Activated naive CD4-positive, alpha-beta T cell treated with anti-CD3 and anti-CD28 coated beads, Interleukin-2, amount 50 U/mL, for 72 hours (primary cell): Measurements from ENCODE around the gene COX18. TPM values are rescaled to one million over a fixed set of nuclear protein-coding genes. Genes with fewer than 3 reads are reported as not detected.

Experiments used
- ATAC-seq, 2 donors: fragments of 150-1000 bp; cut with Tn5 transposase; 2 replicates each; pipeline ENCODE4 v1.10.0; 2021; ENCODE audit warnings: mild to moderate bottlenecking in 2 of 2, moderate library complexity in 2 of 2
- DNase-seq, 2 donors: peaks; one replicate each; pipeline ENCODE4 v3.0.0; 2021 to 2022; ENCODE audit warnings: low spot score in 2 of 2
- H3K27ac Mint-ChIP-seq, 2 donors: one replicate each; pipeline ENCODE4 v1.8.0; 2022; ENCODE audit warnings: mild to moderate bottlenecking in 2 of 2, mixed read lengths in 2 of 2
- H3K36me3 Mint-ChIP-seq, 2 donors: one replicate each; pipeline ENCODE4 v1.8.0; 2022; ENCODE audit warnings: mixed read lengths in 2 of 2
- H3K9me3 Mint-ChIP-seq, 2 donors: one replicate each; pipeline ENCODE4 v1.8.0; 2022; ENCODE audit warnings: mixed read lengths in 2 of 2
- total RNA-seq, 2 donors: library from RNA; stranded (reverse); gene quantifications; one replicate each; pipeline ENCODE4 v1.2.3, GENCODE V29; 2022

The COX18 gene
- total RNA-seq, 2 donors from 2014 or later: 25.8 to 27.8 TPM

- no peak for ATAC-seq
- no peak for DNase-seq
These were observed 2.6 kb downstream of the COX18 start for GRCh38 chr4:73066928-73067327.

GRCh38 chr4:73066445-73066844 lies 3.1 kb downstream of the COX18 start:
- H3K9me3 Mint-ChIP-seq: no peaks in the 10 kb centered on the region
- peaks cover 23 to 43% of the 10 kb centered on the region in 2 donors for H3K36me3 Mint-ChIP-seq
- peak overlapping the region; percentile 77 to 95 for H3K27ac Mint-ChIP-seq
- DNase-seq (no peak), ATAC-seq (no peak)

More at GRCh38 chr4:73066928-73067327, 2.6 kb downstream of the COX18 start:
- Mint-ChIP-seq H3K36me3 (peaks cover 23 to 40% of the 10 kb centered on the region in 2 donors), H3K27ac (peak overlapping the region; percentile 95 to 97), H3K9me3 (no peaks in the 10 kb centered on the region)

GRCh38 chr4:73064536-73064935 lies 5.0 kb downstream of the COX18 start:
- ATAC-seq: no peak
- Mint-ChIP-seq H3K36me3 (peaks cover 32 to 54% of the 10 kb centered on the region in 2 donors), H3K27ac (no peak overlapping the region), H3K9me3 (no peaks in the 10 kb centered on the region)
- DNase-seq: no peak

- no peak for DNase-seq
- H3K27ac Mint-ChIP-seq: peak overlapping the region in 1 of 2 donors; percentile 55
- ATAC-seq: peak; percentile 62 to 91
- no peaks in the 10 kb centered on the region for H3K9me3 Mint-ChIP-seq
- H3K36me3 Mint-ChIP-seq: peaks cover 17 to 35% of the 10 kb centered on the region in 2 donors
These were observed 14.1 kb downstream of the COX18 start for GRCh38 chr4:73055241-73055897.

- DNase-seq: no peak
- Mint-ChIP-seq H3K27ac (no peak overlapping the region), H3K36me3 (peaks cover 13 to 30% of the 10 kb centered on the region in 2 donors), H3K9me3 (no peaks in the 10 kb centered on the region)
- ATAC-seq: no peak
These were observed 15.5 kb downstream of the COX18 start for GRCh38 chr4:73053974-73054480.

- H3K27ac Mint-ChIP-seq: no peak overlapping the region
- H3K36me3 Mint-ChIP-seq: peaks cover 13 to 30% of the 10 kb centered on the region in 2 donors
- ATAC-seq (no peak), DNase-seq (no peak)
- no peaks in the 10 kb centered on the region for H3K9me3 Mint-ChIP-seq
These were observed 16.4 kb downstream of the COX18 start for GRCh38 chr4:73053076-73053475.

GRCh38 chr4:73051625-73052024 lies 17.9 kb downstream of the COX18 start:
- DNase-seq (no peak), ATAC-seq (no peak)
- no peak overlapping the region for H3K27ac Mint-ChIP-seq
- no peaks in the 10 kb centered on the region for H3K9me3 Mint-ChIP-seq
- peaks cover 13 to 29% of the 10 kb centered on the region in 2 donors for H3K36me3 Mint-ChIP-seq

- no peak overlapping the region for H3K27ac Mint-ChIP-seq
- no peak for DNase-seq
- ATAC-seq: no peak
- peaks cover 6 to 7% of the 10 kb centered on the region in 2 donors for H3K36me3 Mint-ChIP-seq
- peaks cover 0 to 9% of the 10 kb centered on the region in 2 donors for H3K9me3 Mint-ChIP-seq
These were observed 23.6 kb downstream of the COX18 start for GRCh38 chr4:73045879-73046278.

GRCh38 chr4:73037057-73037456 lies 32.5 kb downstream of the COX18 start:
- Mint-ChIP-seq H3K27ac (no peak overlapping the region), H3K36me3 (peaks cover 17 to 18% of the 10 kb centered on the region in 2 donors), H3K9me3 (peaks cover 3 to 20% of the 10 kb centered on the region in 2 donors)
- no peak for ATAC-seq
- DNase-seq: no peak

GRCh38 chr4:73036123-73036522 lies 33.4 kb downstream of the COX18 start:
- ATAC-seq (peak; percentile 22 to 57), DNase-seq (no peak)
- H3K27ac Mint-ChIP-seq: peak overlapping the region; percentile 22 to 80
- H3K36me3 Mint-ChIP-seq: peaks cover 12 to 17% of the 10 kb centered on the region in 2 donors
- H3K9me3 Mint-ChIP-seq: peaks cover 3 to 20% of the 10 kb centered on the region in 2 donors

- Mint-ChIP-seq H3K36me3 (peaks cover 12 to 17% of the 10 kb centered on the region in 2 donors), H3K9me3 (peaks cover 3 to 20% of the 10 kb centered on the region in 2 donors), H3K27ac (no peak overlapping the region)
- DNase-seq (no peak), ATAC-seq (no peak)
These were observed 34.6 kb downstream of the COX18 start for GRCh38 chr4:73034896-73035295.

GRCh38 chr4:73028621-73029020 lies 40.9 kb downstream of the COX18 start:
- Mint-ChIP-seq H3K9me3 (no peaks in the 10 kb centered on the region), H3K27ac (no peak overlapping the region), H3K36me3 (no peaks in the 10 kb centered on the region)
- ATAC-seq: no peak
- DNase-seq: no peak

- DNase-seq (no peak), ATAC-seq (peak; percentile 56 to 88)
- no peaks in the 10 kb centered on the region for H3K36me3 Mint-ChIP-seq
- no peaks in the 10 kb centered on the region for H3K9me3 Mint-ChIP-seq
- H3K27ac Mint-ChIP-seq: no peak overlapping the region
These were observed 47.9 kb downstream of the COX18 start for GRCh38 chr4:73021634-73022033.

GRCh38 chr4:73019462-73020047 lies 50.0 kb downstream of the COX18 start:
- H3K36me3 Mint-ChIP-seq: no peaks in the 10 kb centered on the region
- ATAC-seq (no peak), DNase-seq (peak in 1 of 2 donors; percentile 17)
- no peaks in the 10 kb centered on the region for H3K9me3 Mint-ChIP-seq
- H3K27ac Mint-ChIP-seq: no peak overlapping the region

GRCh38 chr4:73018595-73018994 lies 50.9 kb downstream of the COX18 start:
- no peak overlapping the region for H3K27ac Mint-ChIP-seq
- DNase-seq: no peak
- no peaks in the 10 kb centered on the region for H3K9me3 Mint-ChIP-seq
- ATAC-seq: no peak
- no peaks in the 10 kb centered on the region for H3K36me3 Mint-ChIP-seq

GRCh38 chr4:73013310-73013709 lies 56.2 kb downstream of the COX18 start:
- H3K27ac Mint-ChIP-seq: no peak overlapping the region
- H3K36me3 Mint-ChIP-seq: peaks cover 0 to 13% of the 10 kb centered on the region in 2 donors
- no peak for DNase-seq
- ATAC-seq: no peak
- peaks cover 8 to 9% of the 10 kb centered on the region in 2 donors for H3K9me3 Mint-ChIP-seq

- no peak for DNase-seq
- peaks cover 8 to 9% of the 10 kb centered on the region in 2 donors for H3K9me3 Mint-ChIP-seq
- H3K36me3 Mint-ChIP-seq: peaks cover 0 to 13% of the 10 kb centered on the region in 2 donors
- H3K27ac Mint-ChIP-seq: no peak overlapping the region
- ATAC-seq: no peak
These were observed 56.8 kb downstream of the COX18 start for GRCh38 chr4:73012673-73013072.

- Mint-ChIP-seq H3K36me3 (peaks cover 0 to 13% of the 10 kb centered on the region in 2 donors), H3K9me3 (peaks cover 8 to 9% of the 10 kb centered on the region in 2 donors), H3K27ac (no peak overlapping the region)
- DNase-seq: no peak
- ATAC-seq: no peak
These were observed 57.9 kb downstream of the COX18 start for GRCh38 chr4:73011629-73011985.
